PC-9 (cell line): ENCODE results near the gene MECR.

ENCODE experiments used
- EZH2 ChIP-seq: fragments of 200-600 bp; sonication (generic); IDR thresholded peaks from 2 replicates; pipeline ENCODE4 v1.8.0; 2017; ENCODE audit warnings: antibody characterized with exemption, low read depth
- TF ChIP-seq, protein P1 (sequence below): fragments of 200-600 bp; sonication (generic); conservative IDR thresholded peaks from 2 replicates; pipeline ENCODE4 v1.6.1; 2017; ENCODE audit warnings: mixed run types, antibody characterized with exemption, mild to moderate bottlenecking, moderate library complexity

DNA sequence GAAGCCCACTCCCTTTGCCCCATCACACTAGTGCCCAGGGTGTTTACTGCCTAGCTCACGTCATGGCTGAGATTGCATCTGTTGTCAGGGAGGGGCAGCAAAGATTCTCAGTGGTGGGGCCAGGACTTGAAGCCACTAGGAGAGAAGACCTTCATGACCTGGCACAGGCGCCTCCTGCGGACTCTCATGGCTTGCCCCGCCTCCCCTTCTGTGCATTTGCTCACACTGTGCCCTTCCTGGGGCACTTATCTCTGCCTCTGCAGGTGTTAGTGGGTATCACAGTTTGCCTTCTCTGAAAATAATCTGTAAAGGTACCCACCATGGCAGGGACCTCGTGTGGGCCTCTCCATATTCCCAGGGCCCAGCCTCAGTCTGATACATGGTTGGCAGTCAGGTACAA, 25.7 kb upstream of the MECR start:
- TF ChIP-seq, protein P1, sequence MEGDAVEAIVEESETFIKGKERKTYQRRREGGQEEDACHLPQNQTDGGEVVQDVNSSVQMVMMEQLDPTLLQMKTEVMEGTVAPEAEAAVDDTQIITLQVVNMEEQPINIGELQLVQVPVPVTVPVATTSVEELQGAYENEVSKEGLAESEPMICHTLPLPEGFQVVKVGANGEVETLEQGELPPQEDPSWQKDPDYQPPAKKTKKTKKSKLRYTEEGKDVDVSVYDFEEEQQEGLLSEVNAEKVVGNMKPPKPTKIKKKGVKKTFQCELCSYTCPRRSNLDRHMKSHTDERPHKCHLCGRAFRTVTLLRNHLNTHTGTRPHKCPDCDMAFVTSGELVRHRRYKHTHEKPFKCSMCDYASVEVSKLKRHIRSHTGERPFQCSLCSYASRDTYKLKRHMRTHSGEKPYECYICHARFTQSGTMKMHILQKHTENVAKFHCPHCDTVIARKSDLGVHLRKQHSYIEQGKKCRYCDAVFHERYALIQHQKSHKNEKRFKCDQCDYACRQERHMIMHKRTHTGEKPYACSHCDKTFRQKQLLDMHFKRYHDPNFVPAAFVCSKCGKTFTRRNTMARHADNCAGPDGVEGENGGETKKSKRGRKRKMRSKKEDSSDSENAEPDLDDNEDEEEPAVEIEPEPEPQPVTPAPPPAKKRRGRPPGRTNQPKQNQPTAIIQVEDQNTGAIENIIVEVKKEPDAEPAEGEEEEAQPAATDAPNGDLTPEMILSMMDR: no peak
- TF ChIP-seq EZH2: no peak
